ENCODE results near the gene PATZ1. TPM values are rescaled to one million over a fixed set of nuclear protein-coding genes. Genes with fewer than 3 reads are reported as not detected.
A peak's percentile ranks its signal among the peaks of the same experiment; 100 is the strongest.
"Not testable (repeated sequence)": the region's sequence is repeated elsewhere in the genome, so short reads cannot be mapped to it uniquely, and the experiment has no call there.

Gene PATZ1
- total RNA-seq, 1 experiment from 2014 or later: 58.5 TPM

- no peak for TF ChIP-seq EZH2 (IDR thresholded peaks at IDR 0.05; ENCODE audit: borderline replicate concordance, low read depth, low read length, poor library complexity, severe bottlenecking)
- TF ChIP-seq CTCF (conservative IDR thresholded peaks at IDR 0.05; ENCODE audit: low read depth, low read length): no peak
- no peak for DNase-seq (ENCODE audit: low spot score)
- ChIA-PET POLR2A (ENCODE audit: low non-redundant PET) (no interaction called here), CTCF (no interaction called here)
- Histone ChIP-seq H3K36me3 (ENCODE audit: insufficient read depth, low read length, poor library complexity, severe bottlenecking) (peaks cover 11% of the 10 kb centered on the region), H3K4me1 (ENCODE audit: insufficient read depth, low read length, poor library complexity, severe bottlenecking) (no peaks in the 10 kb centered on the region), H3K27me3 (replicated peaks; ENCODE audit: insufficient read depth, low read depth, low read length, poor library complexity) (no peaks in the 10 kb centered on the region), H3K27ac (ENCODE audit: low read depth, low read length, poor library complexity, severe bottlenecking) (no peak overlapping the region), H3K4me3 (ENCODE audit: low read depth, low read length, poor library complexity, severe bottlenecking) (no peak overlapping the region), H3K9me3 (ENCODE audit: low read depth, low read length, poor library complexity, severe bottlenecking) (no peaks in the 10 kb centered on the region)
- no TSS peak for BruUV-seq (replicated peaks)
- intact Hi-C loops (cut with micrococcal nuclease; ENCODE audit: unreplicated experiment): no loop called here
Observed at GRCh38 chr22:31321421-31321820, 24.7 kb downstream of the PATZ1 start.

GRCh38 chr22:31314220-31314619 is 31.9 kb downstream of the PATZ1 start:
- DNase-seq (ENCODE audit: low spot score); H3K27ac ChIP-seq (ENCODE audit: low read depth, low read length, poor library complexity, severe bottlenecking); intact Hi-C loops (cut with micrococcal nuclease; ENCODE audit: unreplicated experiment); H3K9me3 ChIP-seq (ENCODE audit: low read depth, low read length, poor library complexity, severe bottlenecking); H3K36me3 ChIP-seq (ENCODE audit: insufficient read depth, low read length, poor library complexity, severe bottlenecking); H3K4me1 ChIP-seq (ENCODE audit: insufficient read depth, low read length, poor library complexity, severe bottlenecking); H3K27me3 ChIP-seq (replicated peaks; ENCODE audit: insufficient read depth, low read depth, low read length, poor library complexity); H3K4me3 ChIP-seq (ENCODE audit: low read depth, low read length, poor library complexity, severe bottlenecking); POLR2A ChIA-PET (ENCODE audit: low non-redundant PET); BruUV-seq (replicated peaks): not testable (repeated sequence)
- CTCF ChIA-PET: interaction anchor here (0.7 to 1.1 kb wide), 2 partner anchors 9 to 23 kb away, joined by 3 to 17 read pairs; no protein-coding TSS in a partner anchor

GRCh38 chr22:31313366-31314147 is 32.6 kb downstream of the PATZ1 start:
- intact Hi-C loops (cut with micrococcal nuclease; ENCODE audit: unreplicated experiment): loop anchor here (2.0 kb wide), 1 partner anchor 21 kb away; the partner anchor contains the start of gene PIK3IP1
- Histone ChIP-seq H3K27ac (ENCODE audit: low read depth, low read length, poor library complexity, severe bottlenecking) (no peak overlapping the region), H3K4me3 (ENCODE audit: low read depth, low read length, poor library complexity, severe bottlenecking) (no peak overlapping the region), H3K4me1 (ENCODE audit: insufficient read depth, low read length, poor library complexity, severe bottlenecking) (no peaks in the 10 kb centered on the region), H3K27me3 (replicated peaks; ENCODE audit: insufficient read depth, low read depth, low read length, poor library complexity) (no peaks in the 10 kb centered on the region), H3K36me3 (ENCODE audit: insufficient read depth, low read length, poor library complexity, severe bottlenecking) (no peaks in the 10 kb centered on the region), H3K9me3 (ENCODE audit: low read depth, low read length, poor library complexity, severe bottlenecking) (no peaks in the 10 kb centered on the region)
- POLR2A ChIA-PET (ENCODE audit: low non-redundant PET): no interaction called here
- BruUV-seq (replicated peaks): no TSS peak
- TF ChIP-seq CTCF (conservative IDR thresholded peaks at IDR 0.05; ENCODE audit: low read depth, low read length) (peak; percentile 92), EZH2 (IDR thresholded peaks at IDR 0.05; ENCODE audit: borderline replicate concordance, low read depth, low read length, poor library complexity, severe bottlenecking) (no peak)
- DNase-seq (ENCODE audit: low spot score): peak; percentile 62
- CTCF ChIA-PET: interaction anchor here (0.6 to 1.2 kb wide), 7 partner anchors 10 to 160 kb away, joined by 3 to 17 read pairs (median 7); partner anchors contain the start of gene PIK3IP1

Measured in A673 (cell line).